KMS-11 (cell line): Measurements from ENCODE around the gene PSG7.
"Not testable (repeated sequence)": the region's sequence is repeated elsewhere in the genome, so short reads cannot be mapped to it uniquely, and the experiment has no call there.

Source experiments
- H2AFZ ChIP-seq: fragments of 200-600 bp; sonication (generic); 2 replicates; pipeline ENCODE4 v1.6.1; 2016; ENCODE audit warnings: antibody characterized with exemption, mixed run types, low read depth
- H3K27ac ChIP-seq: fragments of 200-600 bp; sonication (generic); 2 replicates; pipeline ENCODE4 v1.6.1; 2016; ENCODE audit warnings: mild to moderate bottlenecking, mixed run types
- H3K27me3 ChIP-seq: fragments of 200-600 bp; sonication (generic); 2 replicates; pipeline ENCODE4 v1.6.1; 2017; ENCODE audit warnings: mild to moderate bottlenecking, low read depth, mixed run types, moderate library complexity; ENCODE audit not compliant: insufficient read depth
- H3K36me3 ChIP-seq: fragments of 200-600 bp; sonication (generic); 2 replicates; pipeline ENCODE4 v1.6.1; 2017; ENCODE audit warnings: mild to moderate bottlenecking, mixed run types; ENCODE audit not compliant: insufficient read depth
- H3K4me1 ChIP-seq: fragments of 200-600 bp; sonication (generic); 2 replicates; pipeline ENCODE4 v1.6.1; 2016; ENCODE audit warnings: mild to moderate bottlenecking, low read depth, mixed run types; ENCODE audit not compliant: poor library complexity, severe bottlenecking
- H3K4me2 ChIP-seq: fragments of 200-600 bp; sonication (generic); 2 replicates; pipeline ENCODE4 v1.7.0; 2016; ENCODE audit warnings: mild to moderate bottlenecking, mixed run types
- H3K4me3 ChIP-seq: fragments of 200-600 bp; sonication (generic); IDR thresholded peaks from 2 replicates; pipeline ENCODE4 v1.6.1; 2017; ENCODE audit warnings: low read depth, low read length, mixed read lengths; ENCODE audit not compliant: insufficient read depth
- H3K79me2 ChIP-seq: fragments of 200-600 bp; sonication (generic); 2 replicates; pipeline ENCODE4 v1.6.1; 2016; ENCODE audit warnings: low read depth, mixed run types; ENCODE audit not compliant: insufficient read depth
- H3K9ac ChIP-seq: fragments of 200-600 bp; sonication (generic); 2 replicates; pipeline ENCODE4 v1.6.1; 2016; ENCODE audit warnings: mild to moderate bottlenecking, mixed run types
- H4K20me1 ChIP-seq: fragments of 200-600 bp; sonication (generic); 2 replicates; pipeline ENCODE4 v1.6.1; 2016; ENCODE audit warnings: mild to moderate bottlenecking, mixed run types; ENCODE audit not compliant: insufficient read depth
- TF ChIP-seq, protein P1 (sequence below): fragments of 200-600 bp; sonication (generic); conservative IDR thresholded peaks from 2 replicates; pipeline ENCODE4 v1.6.1; 2017; ENCODE audit warnings: low read depth, mild to moderate bottlenecking, antibody characterized with exemption, low read length, moderate library complexity, mixed read lengths

The PSG7 gene

DNA sequence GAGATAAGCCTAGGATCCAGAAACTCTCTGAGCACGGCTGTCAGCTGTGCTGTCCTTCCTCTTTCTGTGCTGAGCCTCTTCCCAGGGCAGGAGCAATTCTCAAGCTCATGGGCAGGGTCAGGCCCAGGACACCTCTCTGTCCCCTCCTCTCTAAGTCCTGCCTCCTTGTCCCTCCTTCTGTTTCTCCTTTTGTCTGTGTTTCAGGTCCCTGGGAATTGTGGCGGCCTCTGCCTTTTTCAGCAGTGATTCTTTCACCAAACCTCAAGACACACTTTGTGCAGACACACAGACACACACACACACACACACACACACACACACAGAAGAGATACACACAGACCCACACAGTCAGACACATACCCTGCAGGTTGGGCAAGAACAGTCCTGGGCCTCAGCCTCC is 57.4 kb downstream of the PSG7 start, which contains the start of gene PSG1:
PSG1 (minus strand) TSS at position 101 of the 400 bp plus-strand sequence. CDS start 132 bp downstream, outside the sequence.
- H3K27ac ChIP-seq: no peak within 1 kb of the TSS
- no peak within 1 kb of the TSS for H3K4me3 ChIP-seq
- no peak within 1 kb of the TSS for H2AFZ ChIP-seq
- no peak within 1 kb of the TSS for H3K4me2 ChIP-seq
- H3K9ac ChIP-seq: no peak within 1 kb of the TSS
- TF ChIP-seq, protein P1, sequence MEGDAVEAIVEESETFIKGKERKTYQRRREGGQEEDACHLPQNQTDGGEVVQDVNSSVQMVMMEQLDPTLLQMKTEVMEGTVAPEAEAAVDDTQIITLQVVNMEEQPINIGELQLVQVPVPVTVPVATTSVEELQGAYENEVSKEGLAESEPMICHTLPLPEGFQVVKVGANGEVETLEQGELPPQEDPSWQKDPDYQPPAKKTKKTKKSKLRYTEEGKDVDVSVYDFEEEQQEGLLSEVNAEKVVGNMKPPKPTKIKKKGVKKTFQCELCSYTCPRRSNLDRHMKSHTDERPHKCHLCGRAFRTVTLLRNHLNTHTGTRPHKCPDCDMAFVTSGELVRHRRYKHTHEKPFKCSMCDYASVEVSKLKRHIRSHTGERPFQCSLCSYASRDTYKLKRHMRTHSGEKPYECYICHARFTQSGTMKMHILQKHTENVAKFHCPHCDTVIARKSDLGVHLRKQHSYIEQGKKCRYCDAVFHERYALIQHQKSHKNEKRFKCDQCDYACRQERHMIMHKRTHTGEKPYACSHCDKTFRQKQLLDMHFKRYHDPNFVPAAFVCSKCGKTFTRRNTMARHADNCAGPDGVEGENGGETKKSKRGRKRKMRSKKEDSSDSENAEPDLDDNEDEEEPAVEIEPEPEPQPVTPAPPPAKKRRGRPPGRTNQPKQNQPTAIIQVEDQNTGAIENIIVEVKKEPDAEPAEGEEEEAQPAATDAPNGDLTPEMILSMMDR: no peak
- no peaks in the 10 kb centered on the region for H4K20me1 ChIP-seq
- no peaks in the 10 kb centered on the region for H3K79me2 ChIP-seq
- H3K36me3 ChIP-seq: no peaks in the 10 kb centered on the region
- H3K27me3 ChIP-seq: no peaks in the 10 kb centered on the region; the same call in 1 of the 2 replicates
- no peaks in the 10 kb centered on the region for H3K4me1 ChIP-seq

DNA sequence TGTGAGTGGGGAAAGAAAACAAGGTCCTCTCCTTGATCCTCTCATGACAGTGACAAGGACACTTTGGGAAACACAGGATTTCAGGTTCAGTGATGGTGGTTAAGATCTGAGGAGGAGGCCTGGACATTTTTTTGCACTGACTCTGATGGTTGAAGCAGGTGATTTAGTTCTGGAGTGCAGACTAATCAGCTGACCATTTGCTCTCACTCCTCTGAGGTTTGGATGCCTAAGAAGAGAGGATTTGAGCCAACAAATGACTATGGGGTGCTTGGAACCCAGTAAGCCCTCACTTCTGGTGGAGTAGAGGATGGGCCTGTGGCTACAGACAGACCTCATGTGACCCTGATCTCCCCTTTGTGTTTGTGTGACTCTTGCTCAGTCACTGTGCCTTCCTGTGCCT is 60.4 kb downstream of the PSG7 start:
- not testable (repeated sequence) for H3K27me3 ChIP-seq, H3K27ac ChIP-seq, H2AFZ ChIP-seq, H4K20me1 ChIP-seq, H3K36me3 ChIP-seq, H3K79me2 ChIP-seq, H3K9ac ChIP-seq, H3K4me2 ChIP-seq, H3K4me3 ChIP-seq, H3K4me1 ChIP-seq

DNA sequence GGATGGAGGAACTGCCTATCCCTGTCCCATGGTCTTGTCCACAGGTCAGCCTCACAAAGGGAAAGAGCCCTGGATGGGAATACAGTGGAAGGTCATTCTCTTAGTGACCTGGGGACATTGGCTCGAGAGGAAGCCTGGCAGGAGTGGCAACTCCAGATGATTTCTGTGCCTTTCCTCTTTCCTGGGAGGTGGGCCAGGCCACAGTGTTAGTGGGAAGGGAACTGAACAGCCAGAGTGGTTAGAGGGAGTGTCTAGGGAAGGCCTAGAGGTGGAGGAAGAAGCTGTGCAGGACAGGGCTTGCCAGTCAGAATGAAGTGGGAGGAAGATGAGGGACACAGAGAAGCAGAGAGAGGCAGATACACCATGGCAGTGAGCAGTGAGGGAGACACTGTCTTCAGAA is 61.1 kb downstream of the PSG7 start:
- not testable (repeated sequence) for H3K36me3 ChIP-seq, H3K4me2 ChIP-seq, H3K9ac ChIP-seq, H3K27me3 ChIP-seq, H3K79me2 ChIP-seq, H3K27ac ChIP-seq, H2AFZ ChIP-seq, H3K4me3 ChIP-seq, H4K20me1 ChIP-seq, H3K4me1 ChIP-seq

DNA sequence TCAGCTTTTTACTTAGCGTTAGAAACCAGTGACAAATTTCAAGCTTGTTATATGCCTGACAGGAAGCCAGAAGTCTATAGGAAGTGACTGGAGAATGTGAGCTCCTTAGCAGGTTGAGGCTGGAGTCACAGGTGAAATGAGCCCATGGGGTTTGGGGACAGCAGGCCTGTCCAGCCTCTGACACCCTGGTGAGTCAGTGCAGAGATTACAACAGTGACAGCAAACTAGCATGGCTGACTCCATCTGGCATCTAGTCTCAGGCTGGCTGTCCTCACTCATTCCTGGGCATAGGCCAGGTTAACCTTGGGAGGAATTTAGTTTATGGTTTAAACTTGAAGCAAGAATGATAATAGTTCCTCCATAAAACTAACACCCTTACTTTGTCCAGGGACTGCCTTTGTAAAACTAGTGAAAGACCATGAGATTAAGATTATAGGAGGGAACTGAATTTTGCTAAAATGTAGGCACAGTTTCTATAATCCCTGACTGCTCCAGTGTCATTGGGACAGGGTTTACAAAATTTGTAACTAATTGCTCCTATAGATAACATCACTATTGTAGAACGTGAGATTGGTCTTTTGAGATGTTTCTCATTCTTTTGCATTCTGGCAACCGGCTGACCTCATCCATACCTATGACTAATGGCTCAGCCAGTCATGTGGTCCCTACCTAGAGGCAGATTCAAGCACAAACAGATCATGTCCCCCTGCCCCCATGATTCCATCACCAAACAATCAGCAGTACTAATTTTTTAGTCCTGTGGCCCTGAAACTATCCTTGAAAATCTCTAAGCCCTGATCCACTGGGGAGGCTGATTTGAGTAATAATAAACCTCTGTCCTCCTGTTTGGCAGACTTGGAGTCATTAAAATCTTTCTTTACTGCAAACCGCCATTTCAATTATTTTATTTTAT is 61.9 kb downstream of the PSG7 start:
- H3K36me3 ChIP-seq, H4K20me1 ChIP-seq, H3K4me1 ChIP-seq, H3K9ac ChIP-seq, H3K79me2 ChIP-seq, H3K27ac ChIP-seq, H2AFZ ChIP-seq, H3K4me2 ChIP-seq, H3K4me3 ChIP-seq, H3K27me3 ChIP-seq: not testable (repeated sequence)

DNA sequence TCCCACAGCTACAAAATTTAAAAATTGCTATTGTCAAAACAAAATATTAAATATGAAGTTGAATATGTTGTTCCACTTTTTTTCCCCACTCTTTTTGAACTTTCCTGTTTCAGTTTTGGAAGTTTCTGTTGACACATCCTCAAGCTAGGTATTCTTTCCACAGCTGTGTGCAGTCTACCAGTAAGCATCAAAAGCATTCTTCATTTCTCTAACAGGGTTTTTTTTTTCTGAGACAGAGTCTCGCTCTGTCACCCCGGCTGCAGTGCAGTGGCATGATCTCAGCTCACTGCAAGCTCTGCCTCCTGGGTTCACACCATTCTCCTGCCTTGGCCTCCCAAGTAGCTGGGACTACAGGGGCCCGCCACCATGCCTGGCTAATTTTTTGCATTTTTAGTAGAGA is 62.9 kb downstream of the PSG7 start:
- H3K79me2 ChIP-seq, H3K36me3 ChIP-seq, H3K4me1 ChIP-seq, H3K27me3 ChIP-seq, H2AFZ ChIP-seq, H3K27ac ChIP-seq, H3K4me2 ChIP-seq, H3K9ac ChIP-seq, H4K20me1 ChIP-seq, H3K4me3 ChIP-seq: not testable (repeated sequence)
